ENCODE data around the gene SLC6A8. TPM values are rescaled to one million over a fixed set of nuclear protein-coding genes. Genes with fewer than 3 reads are reported as not detected.

Gene SLC6A8
- total RNA-seq, 4 donors from 2014 or later = 19.5 to 36.2 (median 25.4) TPM

GRCh38 chrX:153646620-153647373 is 40.9 kb upstream of the SLC6A8 start, which contains the start of gene DUSP9:
DUSP9 (plus strand) TSS chrX:153647203; CDS start chrX:153647954, 751 bp downstream.
- peaks cover 0 to 82% (median 24%) of the 10 kb centered on the region in 4 donors for H3K27me3 ChIP-seq
- H3K9me3 ChIP-seq = no peaks in the 10 kb centered on the region
- H3K4me3 ChIP-seq = peak within 1 kb of the TSS in 3 of 4 donors; percentile 4 to 51 (median 26)
- DNase-seq = no peak
- no peaks in the 10 kb centered on the region for H3K36me3 ChIP-seq
- no peak within 1 kb of the TSS for H3K27ac ChIP-seq
- intact Hi-C loops (cut with DNase I) = no loop called here
- H3K4me1 ChIP-seq = peaks cover 5 to 51% (median 11%) of the 10 kb centered on the region in 3 donors
- TF ChIP-seq POLR2A (IDR thresholded peaks at IDR 0.05) (no peak), CTCF (IDR thresholded peaks at IDR 0.05) (no peak)
- WGBS, 2 donors = 30 to 40% methylated on average over 1 to 15 of the region's 53 CpGs

GRCh38 chrX:153647461-153648357 is 40.0 kb upstream of the SLC6A8 start:
- Histone ChIP-seq H3K9me3 (no peaks in the 10 kb centered on the region), H3K27me3 (peaks cover 0 to 73% (median 16%) of the 10 kb centered on the region in 4 donors), H3K36me3 (no peaks in the 10 kb centered on the region), H3K4me3 (peak overlapping the region in 2 of 4 donors; percentile 26 to 51), H3K27ac (no peak overlapping the region), H3K4me1 (peaks cover 4 to 42% (median 5%) of the 10 kb centered on the region in 3 donors)
- no peak for DNase-seq
- intact Hi-C loops (cut with DNase I) = no loop called here
- TF ChIP-seq POLR2A (IDR thresholded peaks at IDR 0.05) = no peak
- no peak for TF ChIP-seq CTCF (IDR thresholded peaks at IDR 0.05)
- WGBS, 2 donors = 30 to 41% methylated on average over 2 to 3 of the region's 85 CpGs

- no peaks in the 10 kb centered on the region for H3K9me3 ChIP-seq
- intact Hi-C loops (cut with DNase I) = no loop called here
- H3K4me1 ChIP-seq = peaks cover 3 to 33% (median 5%) of the 10 kb centered on the region in 3 donors
- TF ChIP-seq CTCF (IDR thresholded peaks at IDR 0.05) = no peak
- 68 to 87% methylated on average over 3 to 16 of the region's 17 CpGs for WGBS, 2 donors
- peaks cover 0 to 64% (median 10%) of the 10 kb centered on the region in 4 donors for H3K27me3 ChIP-seq
- no peak overlapping the region for H3K27ac ChIP-seq
- H3K4me3 ChIP-seq = no peak overlapping the region
- no peak for DNase-seq
- no peaks in the 10 kb centered on the region for H3K36me3 ChIP-seq
Observed at GRCh38 chrX:153648358-153649177, 39.2 kb upstream of the SLC6A8 start.

GRCh38 chrX:153649178-153649914 is 38.4 kb upstream of the SLC6A8 start:
- no peak for DNase-seq
- no peak overlapping the region for H3K27ac ChIP-seq
- H3K27me3 ChIP-seq = peaks cover 0 to 59% (median 10%) of the 10 kb centered on the region in 4 donors
- no peaks in the 10 kb centered on the region for H3K9me3 ChIP-seq
- H3K4me3 ChIP-seq = no peak overlapping the region
- H3K36me3 ChIP-seq = no peaks in the 10 kb centered on the region
- peaks cover 0 to 28% (median 5%) of the 10 kb centered on the region in 3 donors for H3K4me1 ChIP-seq
- TF ChIP-seq POLR2A (IDR thresholded peaks at IDR 0.05) = no peak
- TF ChIP-seq CTCF (IDR thresholded peaks at IDR 0.05) = peak in 2 of 6 experiments; percentile 17 to 33
- 71% methylated on average over 7 of the region's 26 CpGs; no CpG with 5 or more reads in 1 of the 2 donors for WGBS, 2 donors
- intact Hi-C loops (cut with DNase I) = no loop called here
